Measurements from ENCODE around the gene TSPAN14. TPM values are rescaled to one million over a fixed set of nuclear protein-coding genes. Genes with fewer than 3 reads are reported as not detected.

TSPAN14 gene
- total and polyA plus RNA-seq, 2 of the 13 experiments (the other 11 are each of a cell fraction or from before 2014, with no cell fraction given), result 24.1 to 80.6 TPM

DNA sequence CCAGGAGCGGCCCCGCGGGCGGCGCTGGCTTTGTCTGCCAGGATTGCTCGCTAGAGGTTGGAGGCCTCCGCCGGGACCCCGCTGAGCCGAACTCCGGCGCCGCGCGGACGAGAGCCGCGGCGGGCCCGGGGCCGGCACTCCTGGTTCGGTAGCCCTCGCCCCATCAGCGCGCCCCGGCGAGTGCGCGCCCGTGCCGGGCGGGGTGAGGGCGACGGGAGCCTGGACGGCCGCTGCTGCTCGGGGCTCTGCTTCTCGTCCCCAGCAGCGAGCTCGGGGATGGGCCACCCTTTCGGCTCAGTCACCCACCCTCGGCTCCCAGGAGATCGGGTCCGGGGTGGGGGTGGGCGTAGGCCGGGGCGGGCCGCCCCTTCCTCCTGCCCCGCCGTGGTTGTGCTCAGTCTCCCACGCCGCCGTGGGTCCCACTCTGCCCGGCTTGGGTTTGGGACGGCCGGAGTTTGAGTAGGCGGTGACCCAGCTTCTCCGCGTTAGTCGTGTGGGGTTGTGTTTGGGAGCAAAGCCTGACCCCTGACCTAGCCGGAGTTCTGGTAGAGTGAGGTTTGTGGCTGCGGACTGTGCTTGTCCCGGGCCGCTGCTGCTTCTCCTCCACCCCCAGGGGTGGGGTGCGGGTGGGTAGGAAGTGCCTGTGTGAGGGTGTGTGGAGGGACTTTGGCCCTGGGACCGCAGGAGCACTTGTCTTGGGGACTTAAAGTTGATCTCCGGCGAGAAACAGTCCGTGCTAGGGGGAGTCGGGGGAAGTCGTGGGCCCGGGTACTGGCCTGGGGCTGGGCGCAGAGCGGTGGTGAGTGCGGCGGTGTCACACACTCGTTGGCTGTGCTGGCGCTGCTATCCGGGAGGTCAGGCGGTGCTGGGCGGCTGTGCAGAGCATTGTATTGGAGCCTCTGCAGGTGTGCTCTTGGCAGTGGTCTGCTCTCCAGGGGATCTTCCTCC, 677 bp downstream of the TSPAN14 start (continued):
- no peak for TF ChIP-seq MIXL1 (CRISPR knock-in tag; IDR thresholded peaks at IDR 0.05)
- no peak for TF ChIP-seq ERF (CRISPR knock-in tag; IDR thresholded peaks at IDR 0.05)
- peak; percentile 47; the same call in 1 of the 2 replicates for TF ChIP-seq KAT7 (CRISPR knock-in tag; IDR thresholded peaks at IDR 0.05; ENCODE audit: borderline replicate concordance)
- no peak for TF ChIP-seq ZNF253 (CRISPR knock-in tag; IDR thresholded peaks at IDR 0.05; ENCODE audit: borderline replicate concordance)
- no peak for TF ChIP-seq IRF2 (CRISPR knock-in tag; IDR thresholded peaks at IDR 0.05)
- no peak for TF ChIP-seq ZNF569 (CRISPR knock-in tag; IDR thresholded peaks at IDR 0.05; ENCODE audit: borderline replicate concordance)
- no peak for TF ChIP-seq TBX2 (CRISPR knock-in tag; IDR thresholded peaks at IDR 0.05; ENCODE audit: borderline replicate concordance)
- no peak for TF ChIP-seq THAP7 (CRISPR knock-in tag; IDR thresholded peaks at IDR 0.05)
- no peak for TF ChIP-seq AHR (CRISPR knock-in tag; IDR thresholded peaks at IDR 0.05)
- no peak for TF ChIP-seq ZBTB40 (IDR thresholded peaks at IDR 0.05)
- no peak for TF ChIP-seq ZBTB40 (CRISPR knock-in tag; IDR thresholded peaks at IDR 0.05)
- TF ChIP-seq NAIF1 (CRISPR knock-in tag; IDR thresholded peaks at IDR 0.05; ENCODE audit: borderline replicate concordance), result no peak
- TF ChIP-seq ZNF777 (CRISPR knock-in tag; IDR thresholded peaks at IDR 0.05), result peak; percentile 38; the same call in 1 of the 2 replicates
- TF ChIP-seq THYN1 (CRISPR knock-in tag; IDR thresholded peaks at IDR 0.05; ENCODE audit: borderline replicate concordance, low read depth), result no peak
- no peak; the same call in 1 of the 2 replicates for TF ChIP-seq TAF1 (CRISPR knock-in tag; IDR thresholded peaks at IDR 0.05)
- TF ChIP-seq RFXANK (CRISPR knock-in tag; IDR thresholded peaks at IDR 0.05), result no peak
- TF ChIP-seq, protein P1, sequence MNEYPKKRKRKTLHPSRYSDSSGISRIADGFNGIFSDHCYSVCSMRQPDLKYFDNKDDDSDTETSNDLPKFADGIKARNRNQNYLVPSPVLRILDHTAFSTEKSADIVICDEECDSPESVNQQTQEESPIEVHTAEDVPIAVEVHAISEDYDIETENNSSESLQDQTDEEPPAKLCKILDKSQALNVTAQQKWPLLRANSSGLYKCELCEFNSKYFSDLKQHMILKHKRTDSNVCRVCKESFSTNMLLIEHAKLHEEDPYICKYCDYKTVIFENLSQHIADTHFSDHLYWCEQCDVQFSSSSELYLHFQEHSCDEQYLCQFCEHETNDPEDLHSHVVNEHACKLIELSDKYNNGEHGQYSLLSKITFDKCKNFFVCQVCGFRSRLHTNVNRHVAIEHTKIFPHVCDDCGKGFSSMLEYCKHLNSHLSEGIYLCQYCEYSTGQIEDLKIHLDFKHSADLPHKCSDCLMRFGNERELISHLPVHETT (CRISPR knock-in tag; conservative IDR thresholded peaks at IDR 0.05), result no peak
- TF ChIP-seq ZNF124 (CRISPR knock-in tag; IDR thresholded peaks at IDR 0.05), result no peak
- TF ChIP-seq ZNF468 (CRISPR knock-in tag; IDR thresholded peaks at IDR 0.05), result no peak
- TF ChIP-seq FOSL2 (CRISPR knock-in tag; IDR thresholded peaks at IDR 0.05), result no peak
